WTC11 (cell line): Measurements from ENCODE around the gene CDC73. TPM values are rescaled to one million over a fixed set of nuclear protein-coding genes. Genes with fewer than 3 reads are reported as not detected.

Experiments used
- ATAC-seq: fragments of 200-7000 bp; cut with Tn5 transposase; 2 replicates; pipeline ENCODE4 v1.10.0; 2021; ENCODE audit warnings: mild to moderate bottlenecking, moderate library complexity
- CTCF ChIA-PET: fragments of 300-600 bp; sonication (Branson Sonifier 250); formaldehyde crosslinking; loops from one replicate; lab custom pipeline; 2021; ENCODE audit warnings: antibody characterized with exemption; lab: Charles Lee
- POLR2A ChIA-PET: fragments of 350-600 bp; sonication (Branson Sonifier 250); formaldehyde crosslinking; loops from one replicate; lab custom pipeline; 2021; ENCODE audit warnings: antibody characterized with exemption; lab: Charles Lee
- DNase-seq: peaks from one replicate; pipeline ENCODE4 v3.0.0; 2021; ENCODE audit warnings: low spot score
- H3K27ac Mint-ChIP-seq: 2 replicates; pipeline ENCODE4 v1.8.0; 2021; ENCODE audit warnings: mixed read lengths
- H3K27me3 Mint-ChIP-seq: 2 replicates; pipeline ENCODE4 v1.8.0; 2021; ENCODE audit warnings: low read depth, mild to moderate bottlenecking, moderate library complexity, mixed read lengths
- H3K36me3 Mint-ChIP-seq: 2 replicates; pipeline ENCODE4 v1.8.0; 2021; ENCODE audit warnings: mixed read lengths
- H3K4me1 Mint-ChIP-seq: 2 replicates; pipeline ENCODE4 v1.8.0; 2022; ENCODE audit warnings: mixed read lengths
- H3K4me3 Mint-ChIP-seq: 2 replicates; pipeline ENCODE4 v1.8.0; 2021; ENCODE audit warnings: mild to moderate bottlenecking, moderate library complexity, mixed read lengths
- H3K9me3 Mint-ChIP-seq: 2 replicates; pipeline ENCODE4 v1.8.0; 2021; ENCODE audit warnings: mixed read lengths
- AR ChIP-seq: fragments of 250-450 bp; sonication (Bioruptor Pico); IDR thresholded peaks from 2 replicates; pipeline ENCODE4 v1.9.0; 2021; ENCODE audit warnings: mild to moderate bottlenecking
- CDX4 ChIP-seq: fragments of 250-450 bp; sonication (Bioruptor Pico); IDR thresholded peaks from 2 replicates; pipeline ENCODE4 v1.9.0; 2021; ENCODE audit warnings: moderate library complexity, mild to moderate bottlenecking, inconsistent platforms, borderline replicate concordance
- CTCF ChIP-seq: fragments of 200-600 bp; IDR thresholded peaks from 2 replicates; pipeline ENCODE4 v1.8.0; 2022; ENCODE audit warnings: antibody characterized with exemption
- GTF2I ChIP-seq: fragments of 250-450 bp; sonication (Bioruptor Pico); conservative IDR thresholded peaks from 2 replicates; pipeline ENCODE4 v1.4.0; 2021; ENCODE audit warnings: mild to moderate bottlenecking
- HMGA2 ChIP-seq: fragments of 250-450 bp; sonication (Bioruptor Pico); IDR thresholded peaks from 2 replicates; pipeline ENCODE4 v1.4.0; 2021; ENCODE audit warnings: mild to moderate bottlenecking, moderate library complexity
- HMGXB4 ChIP-seq: sonication (generic); formaldehyde crosslinking; IDR thresholded peaks from 2 replicates; pipeline ENCODE4 v1.8.1; 2023; ENCODE audit warnings: mild to moderate bottlenecking, moderate library complexity, missing genetic modification reagents
- JAZF1 ChIP-seq: fragments of 250-450 bp; sonication (Bioruptor Pico); IDR thresholded peaks from 2 replicates; pipeline ENCODE4 v1.9.0; 2021; ENCODE audit warnings: moderate library complexity, mild to moderate bottlenecking, inconsistent platforms
- JUN ChIP-seq: sonication (generic); formaldehyde crosslinking; IDR thresholded peaks from 2 replicates; pipeline ENCODE4 v1.8.0; 2023; ENCODE audit warnings: mild to moderate bottlenecking, missing genetic modification reagents
- MLX ChIP-seq: sonication (generic); formaldehyde crosslinking; IDR thresholded peaks from 2 replicates; pipeline ENCODE4 v1.8.1; 2023; ENCODE audit warnings: mild to moderate bottlenecking, missing genetic modification reagents, moderate library complexity
- ZMAT4 ChIP-seq: fragments of 250-450 bp; sonication (Bioruptor Pico); IDR thresholded peaks from 2 replicates; pipeline ENCODE4 v1.9.0; 2021; ENCODE audit warnings: mild to moderate bottlenecking
- ZNF121 ChIP-seq: sonication (generic); formaldehyde crosslinking; IDR thresholded peaks from 2 replicates; pipeline ENCODE4 v1.8.0; 2023; ENCODE audit warnings: missing genetic modification reagents
- ZNF512 ChIP-seq: sonication (generic); formaldehyde crosslinking; IDR thresholded peaks from 2 replicates; pipeline ENCODE4 v1.8.1; 2022; ENCODE audit warnings: missing genetic modification reagents, borderline replicate concordance
- ZSCAN18 ChIP-seq: fragments of 250-450 bp; sonication (Bioruptor Pico); IDR thresholded peaks from 2 replicates; pipeline ENCODE4 v2.1.2; 2022; ENCODE audit warnings: mild to moderate bottlenecking, moderate library complexity
- total RNA-seq: library from RNA; stranded (reverse); gene quantifications from 3 replicates; pipeline ENCODE4 v1.2.3, GENCODE V29; 2021

Gene CDC73
- total RNA-seq, 1 experiment from 2014 or later = 57.1 TPM

GRCh38 chr1:193181985-193182384 is 60.2 kb downstream of the CDC73 start:
- Mint-ChIP-seq H3K27me3 (no peaks in the 10 kb centered on the region), H3K9me3 (no peaks in the 10 kb centered on the region), H3K36me3 (no peaks in the 10 kb centered on the region), H3K4me1 (peaks cover 18% of the 10 kb centered on the region), H3K27ac (no peak overlapping the region), H3K4me3 (no peak overlapping the region)
- no peak for DNase-seq
- TF ChIP-seq ZNF512 (CRISPR knock-in tag) (no peak), GTF2I (CRISPR knock-in tag) (no peak), ZNF121 (CRISPR knock-in tag) (no peak), CTCF (no peak), ZSCAN18 (CRISPR knock-in tag) (no peak), JUN (CRISPR knock-in tag) (no peak)
- ATAC-seq = no peak
- ChIA-PET CTCF (no interaction called here), POLR2A (no interaction called here)

- ChIA-PET CTCF (no interaction called here), POLR2A (no interaction called here)
- Mint-ChIP-seq H3K9me3 (no peaks in the 10 kb centered on the region), H3K27ac (no peak overlapping the region), H3K36me3 (no peaks in the 10 kb centered on the region)
- no peak for DNase-seq
- TF ChIP-seq HMGXB4 (CRISPR knock-in tag) (no peak), CTCF (peak; percentile 61), ZMAT4 (no peak), CDX4 (CRISPR knock-in tag) (no peak)
- TF ChIP-seq, all 79 proteins: peak for 1
- peaks cover 18% of the 10 kb centered on the region for H3K4me1 Mint-ChIP-seq
- no peak overlapping the region for H3K4me3 Mint-ChIP-seq
- no peak for ATAC-seq
- no peaks in the 10 kb centered on the region for H3K27me3 Mint-ChIP-seq
These were observed 61.3 kb downstream of the CDC73 start for GRCh38 chr1:193183019-193183627.

- no peak for DNase-seq
- no peaks in the 10 kb centered on the region for H3K27me3 Mint-ChIP-seq
- POLR2A ChIA-PET = no interaction called here
- no peaks in the 10 kb centered on the region for H3K36me3 Mint-ChIP-seq
- no peak overlapping the region for H3K4me3 Mint-ChIP-seq
- ATAC-seq = no peak
- peaks cover 18% of the 10 kb centered on the region for H3K4me1 Mint-ChIP-seq
- H3K27ac Mint-ChIP-seq = no peak overlapping the region
- no peaks in the 10 kb centered on the region for H3K9me3 Mint-ChIP-seq
- CTCF ChIA-PET = interaction anchor here (1.0 to 1.2 kb wide), 2 partner anchors 32 to 99 kb away, joined by 3 read pairs; no protein-coding TSS in a partner anchor
- TF ChIP-seq ZSCAN18 (CRISPR knock-in tag) (no peak), HMGA2 (CRISPR knock-in tag) (no peak), JAZF1 (CRISPR knock-in tag) (no peak), AR (CRISPR knock-in tag) (no peak), MLX (CRISPR knock-in tag) (no peak)
These were observed 62.9 kb downstream of the CDC73 start for GRCh38 chr1:193184776-193185175.
